Measurements from ENCODE around the gene RGMA. TPM values are rescaled to one million over a fixed set of nuclear protein-coding genes. Genes with fewer than 3 reads are reported as not detected.

RGMA gene
- total RNA-seq, 1 donor from 2014 or later, result 37.0 TPM

DNA sequence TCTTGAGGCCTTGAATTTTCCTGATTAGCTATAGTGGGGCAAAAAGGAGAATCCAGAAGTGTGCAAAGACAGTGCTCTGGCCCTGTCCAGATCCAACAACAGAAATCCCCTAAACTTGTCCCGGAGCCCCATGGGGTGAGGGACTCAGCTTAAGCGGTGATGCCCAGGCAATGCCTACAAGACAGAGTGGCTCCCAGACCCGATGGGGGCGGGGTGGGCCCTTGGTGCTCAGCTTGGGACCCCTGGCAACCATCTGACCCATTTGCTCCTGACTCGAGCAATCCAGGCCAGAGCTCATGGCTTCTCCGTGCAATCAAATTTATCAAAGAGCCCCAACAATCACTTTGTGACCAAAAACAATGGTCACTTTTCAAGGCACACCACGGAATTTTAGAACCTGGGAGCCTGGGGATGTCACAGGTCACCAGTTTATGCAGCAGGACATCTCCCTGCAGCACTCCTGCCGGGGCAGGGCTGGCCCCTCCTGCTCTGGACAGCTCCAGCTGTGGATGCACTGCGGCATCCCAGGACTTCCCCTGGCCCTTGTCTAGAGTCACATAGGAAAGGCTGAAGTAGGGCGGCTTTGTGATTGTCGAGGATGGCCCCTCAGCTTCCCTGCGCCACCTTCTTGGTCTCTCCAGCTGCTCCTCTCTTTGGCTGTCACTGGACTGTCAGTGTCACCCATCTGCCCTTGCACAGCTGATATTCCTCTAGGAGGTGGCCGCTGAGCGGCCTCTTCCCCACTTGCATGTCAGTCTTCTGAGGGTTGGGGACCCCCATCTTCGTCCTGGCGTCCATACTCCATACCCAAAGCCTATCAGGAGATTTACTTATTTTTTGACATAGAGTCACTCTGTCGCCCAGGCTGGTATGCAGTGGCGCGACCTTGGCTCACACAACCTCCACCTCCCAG lies 28.4 kb downstream of the RGMA start:
- Mint-ChIP-seq H3K4me1 (ENCODE audit: unreplicated experiment) (peaks cover 47% of the 10 kb centered on the region), H3K27me3 (no peaks in the 10 kb centered on the region), H3K27ac (no peak overlapping the region), H3K4me3 (no peak overlapping the region), H3K9me3 (no peaks in the 10 kb centered on the region), H3K36me3 (peaks cover 3% of the 10 kb centered on the region)
- DNase-seq (ENCODE audit: extremely low spot score, unreplicated experiment), result no peak
- TF ChIP-seq, protein P1, sequence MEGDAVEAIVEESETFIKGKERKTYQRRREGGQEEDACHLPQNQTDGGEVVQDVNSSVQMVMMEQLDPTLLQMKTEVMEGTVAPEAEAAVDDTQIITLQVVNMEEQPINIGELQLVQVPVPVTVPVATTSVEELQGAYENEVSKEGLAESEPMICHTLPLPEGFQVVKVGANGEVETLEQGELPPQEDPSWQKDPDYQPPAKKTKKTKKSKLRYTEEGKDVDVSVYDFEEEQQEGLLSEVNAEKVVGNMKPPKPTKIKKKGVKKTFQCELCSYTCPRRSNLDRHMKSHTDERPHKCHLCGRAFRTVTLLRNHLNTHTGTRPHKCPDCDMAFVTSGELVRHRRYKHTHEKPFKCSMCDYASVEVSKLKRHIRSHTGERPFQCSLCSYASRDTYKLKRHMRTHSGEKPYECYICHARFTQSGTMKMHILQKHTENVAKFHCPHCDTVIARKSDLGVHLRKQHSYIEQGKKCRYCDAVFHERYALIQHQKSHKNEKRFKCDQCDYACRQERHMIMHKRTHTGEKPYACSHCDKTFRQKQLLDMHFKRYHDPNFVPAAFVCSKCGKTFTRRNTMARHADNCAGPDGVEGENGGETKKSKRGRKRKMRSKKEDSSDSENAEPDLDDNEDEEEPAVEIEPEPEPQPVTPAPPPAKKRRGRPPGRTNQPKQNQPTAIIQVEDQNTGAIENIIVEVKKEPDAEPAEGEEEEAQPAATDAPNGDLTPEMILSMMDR (conservative IDR thresholded peaks at IDR 0.05), result no peak

- peaks cover 2% of the 10 kb centered on the region for H3K36me3 Mint-ChIP-seq
- no peak for DNase-seq (ENCODE audit: extremely low spot score, unreplicated experiment)
- TF ChIP-seq, protein P1 (conservative IDR thresholded peaks at IDR 0.05), result no peak
- peaks cover 40% of the 10 kb centered on the region for H3K4me1 Mint-ChIP-seq (ENCODE audit: unreplicated experiment)
- H3K27me3 Mint-ChIP-seq, result no peaks in the 10 kb centered on the region
- H3K9me3 Mint-ChIP-seq, result no peaks in the 10 kb centered on the region
- H3K27ac Mint-ChIP-seq, result no peak overlapping the region
- no peak overlapping the region for H3K4me3 Mint-ChIP-seq
Measured at GRCh38 chr15:93059442-93059841, 29.6 kb downstream of the RGMA start.

DNA sequence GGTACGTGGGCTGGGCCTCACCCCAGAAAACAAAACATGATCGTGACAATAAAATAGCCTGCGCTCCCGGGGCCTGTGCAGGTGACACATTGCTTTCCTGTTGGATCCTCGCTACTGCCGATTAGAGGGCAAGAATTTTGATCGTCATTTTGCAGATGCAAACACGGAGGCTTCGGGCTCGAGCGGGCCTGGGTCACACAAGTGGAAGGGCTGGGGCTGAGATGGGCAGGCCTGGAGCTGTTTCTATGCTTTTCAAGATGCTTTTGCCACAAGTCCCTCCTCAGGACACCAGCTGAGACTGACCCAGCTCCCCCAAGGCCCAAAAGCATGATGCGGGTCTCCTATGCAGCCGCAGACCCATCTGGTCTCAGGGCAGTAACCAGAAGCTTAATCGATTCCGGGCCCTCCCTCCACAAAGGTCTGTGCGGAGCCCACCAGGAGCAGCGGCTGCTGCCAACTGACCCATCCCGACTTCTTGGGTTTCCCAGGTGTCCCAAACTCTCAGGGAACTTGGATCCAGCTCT lies 30.0 kb downstream of the RGMA start:
- H3K9me3 Mint-ChIP-seq, result no peaks in the 10 kb centered on the region
- DNase-seq (ENCODE audit: extremely low spot score, unreplicated experiment), result no peak
- peaks cover 41% of the 10 kb centered on the region for H3K4me1 Mint-ChIP-seq (ENCODE audit: unreplicated experiment)
- TF ChIP-seq, protein P1 (conservative IDR thresholded peaks at IDR 0.05), result no peak
- no peak overlapping the region for H3K27ac Mint-ChIP-seq
- H3K4me3 Mint-ChIP-seq, result no peak overlapping the region
- no peaks in the 10 kb centered on the region for H3K27me3 Mint-ChIP-seq
- H3K36me3 Mint-ChIP-seq, result peaks cover 7% of the 10 kb centered on the region

DNA sequence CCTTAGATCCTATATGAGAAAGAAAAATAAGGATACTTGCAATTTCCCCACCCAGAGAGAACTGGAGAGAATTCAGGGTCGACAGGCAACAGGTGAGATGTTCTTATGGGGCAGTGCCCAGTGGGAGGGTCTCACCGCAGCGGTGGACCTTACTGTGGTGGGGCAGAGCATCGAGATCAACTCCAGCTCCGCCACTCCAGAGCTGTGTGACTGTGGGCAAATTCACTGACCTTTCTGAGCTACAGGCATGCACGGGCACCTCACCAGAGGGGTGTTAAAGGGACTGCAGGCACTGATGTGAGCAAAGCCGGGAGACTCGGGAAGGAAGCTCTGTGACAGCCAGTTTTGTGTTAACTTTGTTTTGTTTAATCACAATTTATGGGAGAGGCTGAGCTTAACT lies 30.9 kb downstream of the RGMA start:
- Mint-ChIP-seq H3K27ac (peak overlapping the region; percentile 23), H3K4me3 (no peak overlapping the region), H3K36me3 (peaks cover 10% of the 10 kb centered on the region), H3K4me1 (ENCODE audit: unreplicated experiment) (peaks cover 37% of the 10 kb centered on the region), H3K27me3 (no peaks in the 10 kb centered on the region), H3K9me3 (no peaks in the 10 kb centered on the region)
- TF ChIP-seq, protein P1 (conservative IDR thresholded peaks at IDR 0.05), result no peak
- no peak for DNase-seq (ENCODE audit: extremely low spot score, unreplicated experiment)

GRCh38 chr15:93057618-93058017 lies 31.4 kb downstream of the RGMA start:
- Mint-ChIP-seq H3K9me3 (no peaks in the 10 kb centered on the region), H3K4me1 (ENCODE audit: unreplicated experiment) (peaks cover 33% of the 10 kb centered on the region), H3K27me3 (no peaks in the 10 kb centered on the region), H3K4me3 (no peak overlapping the region), H3K27ac (peak overlapping the region; percentile 23), H3K36me3 (peaks cover 15% of the 10 kb centered on the region)
- TF ChIP-seq, protein P1 (conservative IDR thresholded peaks at IDR 0.05), result no peak
- DNase-seq (ENCODE audit: extremely low spot score, unreplicated experiment), result no peak

Measured in type B pancreatic cell (in vitro differentiated cells).